IMR-90 (cell line): ENCODE results near the gene PCDHA5. TPM values are rescaled to one million over a fixed set of nuclear protein-coding genes. Genes with fewer than 3 reads are reported as not detected.
"Not testable (repeated sequence)": the region's sequence is repeated elsewhere in the genome, so short reads cannot be mapped to it uniquely, and the experiment has no call there.

Experiments used
- ATAC-seq: fragments of 200-7000 bp; cut with Tn5 transposase; 2 replicates; pipeline ENCODE4 v1.9.1; 2020; ENCODE audit warnings: low read depth, mild to moderate bottlenecking, moderate library complexity
- BruUV-seq: library from RNA; stranded (reverse); fragments of 400-500 nt; replicated peaks from 2 replicates; lab custom pipeline; 2021; lab: Mats Ljungman, UMichigan
- CTCF ChIA-PET: fragments of 300-600 bp; formaldehyde crosslinking; extraction: SDS; loops from one replicate; lab custom pipeline; 2021; ENCODE audit warnings: antibody characterized with exemption; lab: Yijun Ruan, JAX
- POLR2A ChIA-PET: fragments of 300-600 bp; sonication (Branson Sonifier 250); formaldehyde crosslinking; loops from one replicate; lab custom pipeline; 2022; ENCODE audit warnings: antibody characterized with exemption; ENCODE audit not compliant: unreplicated experiment; lab: Charles Lee
- DNase-seq: peaks from one replicate; pipeline ENCODE4 v3.0.0; 2013
- H2AFZ ChIP-seq: replicated peaks from 2 replicates; pipeline ENCODE3; 2013; ENCODE audit warnings: low read length, mild to moderate bottlenecking; ENCODE audit not compliant: poor library complexity
- H2AK5ac ChIP-seq: 2 replicates; pipeline ENCODE4 v1.6.1; 2013; ENCODE audit warnings: low read depth, low read length, inconsistent platforms
- H2AK9ac ChIP-seq: replicated peaks from 2 replicates; pipeline ENCODE3; 2013; ENCODE audit warnings: mild to moderate bottlenecking, low read depth, low read length, moderate library complexity; ENCODE audit not compliant: poor library complexity
- H2BK120ac ChIP-seq: 2 replicates; pipeline ENCODE4 v1.6.1; 2013; ENCODE audit warnings: low read depth, low read length, inconsistent platforms
- H2BK15ac ChIP-seq: 3 replicates; pipeline ENCODE4 v1.6.1; 2013; ENCODE audit warnings: low read depth, low read length, inconsistent platforms
- H2BK20ac ChIP-seq: 2 replicates; pipeline ENCODE4 v1.6.1; 2013; ENCODE audit warnings: low read depth, mild to moderate bottlenecking, inconsistent platforms, low read length, moderate library complexity
- H2BK5ac ChIP-seq: 2 replicates; pipeline ENCODE4 v1.6.1; 2013; ENCODE audit warnings: mild to moderate bottlenecking, low read depth, low read length, inconsistent platforms; ENCODE audit not compliant: poor library complexity, severe bottlenecking
- H3K14ac ChIP-seq: replicated peaks from 2 replicates; pipeline ENCODE4 v1.6.1; 2013; ENCODE audit warnings: low read depth, low read length, inconsistent platforms
- H3K18ac ChIP-seq: 2 replicates; pipeline ENCODE4 v1.6.1; 2013; ENCODE audit warnings: low read depth, low read length, control low read depth
- H3K23ac ChIP-seq: 2 replicates; pipeline ENCODE4 v1.6.1; 2013; ENCODE audit warnings: low read depth, low read length, inconsistent platforms
- H3K27ac ChIP-seq: 2 replicates; pipeline ENCODE4 v1.5.1; 2013; ENCODE audit warnings: mild to moderate bottlenecking, control low read depth, low read length; ENCODE audit not compliant: insufficient read depth
- H3K27me3 ChIP-seq: 2 replicates; pipeline ENCODE4 v1.6.1; 2013; ENCODE audit warnings: low read length; ENCODE audit not compliant: control insufficient read depth, insufficient read depth
- H3K36me3 ChIP-seq: 2 replicates; pipeline ENCODE4 v1.6.1; 2013; ENCODE audit warnings: low read length, mixed read lengths; ENCODE audit not compliant: control insufficient read depth, insufficient read depth
- H3K4ac ChIP-seq: 2 replicates; pipeline ENCODE4 v1.6.1; 2013; ENCODE audit warnings: low read depth, low read length, inconsistent platforms
- H3K4me1 ChIP-seq: 2 replicates; pipeline ENCODE4 v1.6.1; 2013; ENCODE audit warnings: low read length, mixed read lengths; ENCODE audit not compliant: control insufficient read depth, insufficient read depth
- H3K4me2 ChIP-seq: 2 replicates; pipeline ENCODE4 v1.6.1; 2013; ENCODE audit warnings: low read depth, mild to moderate bottlenecking, control low read depth, low read length, moderate library complexity
- H3K4me3 ChIP-seq: 2 replicates; pipeline ENCODE4 v1.5.1; 2013; ENCODE audit warnings: low read depth, mild to moderate bottlenecking, control low read depth, low read length, moderate library complexity; ENCODE audit not compliant: insufficient read depth
- H3K56ac ChIP-seq: 2 replicates; pipeline ENCODE4 v1.6.1; 2013; ENCODE audit warnings: low read length, inconsistent platforms; ENCODE audit not compliant: insufficient read depth; ENCODE audit errors: extremely low read depth
- H3K79me1 ChIP-seq, 2 experiments: 2 replicates each; pipeline ENCODE4 v1.6.1; 2013; ENCODE audit warnings: low read length in 2 of 2, inconsistent platforms in 1 of 2, low read depth in 1 of 2
- H3K9ac ChIP-seq: 2 replicates; pipeline ENCODE4 v1.6.1; 2013; ENCODE audit warnings: low read depth, low read length, control low read depth
- H3K9me1 ChIP-seq: 2 replicates; pipeline ENCODE4 v1.6.1; 2013; ENCODE audit warnings: low read length, inconsistent platforms; ENCODE audit not compliant: insufficient read depth
- H3K9me3 ChIP-seq: 2 replicates; pipeline ENCODE4 v1.6.1; 2013; ENCODE audit warnings: low read length; ENCODE audit not compliant: control insufficient read depth, insufficient read depth
- H4K20me1 ChIP-seq: 2 replicates; pipeline ENCODE4 v1.6.1; 2013; ENCODE audit warnings: low read length, inconsistent platforms; ENCODE audit not compliant: insufficient read depth
- H4K5ac ChIP-seq: 2 replicates; pipeline ENCODE4 v1.6.1; 2013; ENCODE audit warnings: mild to moderate bottlenecking, low read depth, low read length, control low read depth
- H4K8ac ChIP-seq, 2 experiments: 2 replicates each; pipeline ENCODE4 v1.6.1; 2013; ENCODE audit warnings: low read depth in 2 of 2, low read length in 2 of 2, control low read depth in 1 of 2, inconsistent platforms in 1 of 2
- H4K91ac ChIP-seq: 2 replicates; pipeline ENCODE4 v1.6.1; 2013; ENCODE audit warnings: low read depth, low read length, inconsistent platforms; ENCODE audit not compliant: insufficient read depth
- CTCF ChIP-seq: conservative IDR thresholded peaks from 2 replicates; pipeline ENCODE4 v1.5.1; 2012; ENCODE audit warnings: mild to moderate bottlenecking, low read depth, low read length, improper control_type of control experiment
- MAFK ChIP-seq: IDR thresholded peaks from 2 replicates; pipeline ENCODE4 v1.6.1; 2012; ENCODE audit warnings: low read depth, low read length, improper control_type of control experiment
- MAZ ChIP-seq: IDR thresholded peaks from 2 replicates; pipeline ENCODE4 v1.6.1; 2012; ENCODE audit warnings: low read depth, mild to moderate bottlenecking, low read length, improper control_type of control experiment, moderate library complexity, borderline replicate concordance
- MXI1 ChIP-seq: IDR thresholded peaks from 2 replicates; pipeline ENCODE4 v1.6.1; 2012; ENCODE audit warnings: low read depth, mild to moderate bottlenecking, low read length, moderate library complexity, borderline replicate concordance
- POLR2A ChIP-seq: IDR thresholded peaks from 2 replicates; pipeline ENCODE4 v1.6.1; 2012; ENCODE audit warnings: mild to moderate bottlenecking, low read depth, low read length
- WGBS, 2 experiments: methylation state at CpG; one replicate each; pipeline versions ENCODE4 v1.1.5 to v1.1.7; 2013; ENCODE audit warnings: missing lambda C conversion rate in 2 of 2; ENCODE audit not compliant: insufficient read length in 1 of 2; ENCODE audit errors: extremely low coverage in 2 of 2; 5-methylcytosine and 5-hydroxymethylcytosine counted together
- dilution Hi-C: fragments of 300-500 bp; cut with HindIII; formaldehyde crosslinking; loops from one replicate; pipeline ENCODE4 v1.14.3; 2018; ENCODE audit warnings: low sequenced_read_pairs; ENCODE audit not compliant: unreplicated experiment
- in situ Hi-C: fragments of 300-500 bp; cut with MboI; formaldehyde crosslinking; loops from 3 replicates; pipeline ENCODE4 v1.14.3; 2019; ENCODE audit warnings: low sequenced_read_pairs, inconsistent platforms, mixed read lengths
- intact Hi-C: fragments of 100-400 bp; cut with micrococcal nuclease; formaldehyde crosslinking; loops from 2 replicates; pipeline ENCODE4 v1.10.0; 2022
- polyA plus RNA-seq, 3 experiments: library from polyadenylated mRNA; depleted of rRNA; stranded (reverse); fragments of >200 nt; gene quantifications; 2 replicates each; pipeline ENCODE4 v1.2.3, GENCODE V29; 2012; ENCODE audit warnings: low replicate concordance in 1 of 3
- total RNA-seq: library from RNA; depleted of rRNA; stranded (reverse); fragments of >200 nt; gene quantifications from 2 replicates; pipeline ENCODE4 v1.2.3, GENCODE V29; 2012

Gene PCDHA5
- total and polyA plus RNA-seq, 2 of the 4 experiments (the other 2 are of a cell fraction), result not detected

GRCh38 chr5:140801494-140801841 is 19.9 kb upstream of the PCDHA5 start:
- peaks cover 22% of the 10 kb centered on the region for H3K9me3 ChIP-seq
- H3K36me3 ChIP-seq, result no peaks in the 10 kb centered on the region
- H4K8ac ChIP-seq, result no peak overlapping the region
- no peak overlapping the region for H2AFZ ChIP-seq
- H3K27me3 ChIP-seq, result no peaks in the 10 kb centered on the region
- H3K56ac ChIP-seq, result no peak overlapping the region
- TF ChIP-seq POLR2A (no peak), MAZ (no peak), CTCF (0 out of 2 replicates have a peak, but pooled peaks have one; percentile 10), MAFK (no peak), MXI1 (no peak)
- H3K14ac ChIP-seq, result no peak overlapping the region
- no TSS peak for BruUV-seq
- no peak overlapping the region for H3K4ac ChIP-seq
- CTCF ChIA-PET, result no interaction called here
- H2AK5ac ChIP-seq, result no peak overlapping the region
- H2BK20ac ChIP-seq, result no peak overlapping the region
- H4K20me1 ChIP-seq, result no peaks in the 10 kb centered on the region
- intact Hi-C loops (no loop called here), dilution Hi-C loops (no loop called here), in situ Hi-C loops (no loop called here)
- H4K91ac ChIP-seq, result no peak overlapping the region
- H3K4me2 ChIP-seq, result peak overlapping the region; percentile 50; the same call in 1 of the 2 replicates
- no peak for DNase-seq
- peak overlapping the region; percentile 36; the same call in 1 of the 2 replicates for H3K4me3 ChIP-seq
- H3K9me1 ChIP-seq, result no peaks in the 10 kb centered on the region
- no peak overlapping the region for H2BK5ac ChIP-seq
- H3K27ac ChIP-seq, result no peak overlapping the region
- no peak overlapping the region for H2AK9ac ChIP-seq
- 17% methylated on average over 6 of the region's 16 CpGs; no CpG with 5 or more reads in 1 of the 2 experiments for WGBS, 2 experiments
- H4K5ac ChIP-seq, result no peak overlapping the region
- no peaks in the 10 kb centered on the region for H3K4me1 ChIP-seq
- H2BK15ac ChIP-seq, result no peak overlapping the region
- H3K9ac ChIP-seq, result no peak overlapping the region
- no peak for ATAC-seq
- no peak overlapping the region for H3K18ac ChIP-seq
- no peaks in the 10 kb centered on the region for H3K79me1 ChIP-seq
- POLR2A ChIA-PET, result no interaction called here
- no peak overlapping the region for H3K23ac ChIP-seq
- H2BK120ac ChIP-seq, result no peak overlapping the region

DNA sequence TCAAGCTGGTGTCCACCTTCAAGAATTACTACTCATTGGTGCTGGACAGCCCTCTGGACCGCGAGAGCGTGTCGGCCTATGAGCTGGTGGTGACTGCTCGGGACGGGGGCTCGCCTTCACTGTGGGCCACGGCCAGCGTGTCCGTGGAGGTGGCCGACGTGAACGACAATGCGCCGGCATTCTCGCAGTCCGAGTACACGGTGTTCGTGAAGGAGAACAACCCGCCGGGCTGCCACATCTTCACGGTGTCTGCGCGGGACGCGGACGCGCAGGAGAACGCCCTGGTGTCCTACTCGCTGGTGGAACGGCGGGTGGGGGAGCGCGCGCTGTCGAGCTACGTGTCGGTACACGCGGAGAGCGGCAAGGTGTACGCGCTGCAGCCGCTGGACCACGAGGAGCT is 19.0 kb upstream of the PCDHA5 start:
- H2BK120ac ChIP-seq, H3K4me2 ChIP-seq, H2BK15ac ChIP-seq, H2AK9ac ChIP-seq, H3K27ac ChIP-seq, intact Hi-C loops, H3K23ac ChIP-seq, H3K27me3 ChIP-seq, BruUV-seq, H4K8ac ChIP-seq, in situ Hi-C loops, H2AFZ ChIP-seq, CTCF ChIA-PET, H3K4ac ChIP-seq, H3K18ac ChIP-seq, H3K79me1 ChIP-seq, H3K4me1 ChIP-seq, H3K9ac ChIP-seq, H4K20me1 ChIP-seq, H3K9me1 ChIP-seq, H2BK5ac ChIP-seq, POLR2A ChIA-PET, H2BK20ac ChIP-seq, H3K4me3 ChIP-seq, H4K5ac ChIP-seq, dilution Hi-C loops, H4K91ac ChIP-seq, ATAC-seq, DNase-seq, H3K56ac ChIP-seq, H3K36me3 ChIP-seq, H3K14ac ChIP-seq, H2AK5ac ChIP-seq: not testable (repeated sequence)
- H3K9me3 ChIP-seq, result peaks cover 17% of the 10 kb centered on the region
- 59% methylated on average over 32 of the region's 45 CpGs; no CpG with 5 or more reads in 1 of the 2 experiments for WGBS, 2 experiments
